WTC11 (cell line): ENCODE measurements around the gene EI24. TPM values are rescaled to one million over a fixed set of nuclear protein-coding genes. Genes with fewer than 3 reads are reported as not detected.

Experiments
- ATAC-seq: fragments of 200-7000 bp; cut with Tn5 transposase; 2 replicates; pipeline ENCODE4 v1.10.0; 2021; ENCODE audit warnings: mild to moderate bottlenecking, moderate library complexity
- CTCF ChIA-PET: fragments of 300-600 bp; sonication (Branson Sonifier 250); formaldehyde crosslinking; loops from one replicate; lab custom pipeline; 2021; ENCODE audit warnings: antibody characterized with exemption; lab: Charles Lee
- POLR2A ChIA-PET: fragments of 350-600 bp; sonication (Branson Sonifier 250); formaldehyde crosslinking; loops from one replicate; lab custom pipeline; 2021; ENCODE audit warnings: antibody characterized with exemption; lab: Charles Lee
- DNase-seq: peaks from one replicate; pipeline ENCODE4 v3.0.0; 2021; ENCODE audit warnings: low spot score
- H3K27ac Mint-ChIP-seq: 2 replicates; pipeline ENCODE4 v1.8.0; 2021; ENCODE audit warnings: mixed read lengths
- H3K27me3 Mint-ChIP-seq: 2 replicates; pipeline ENCODE4 v1.8.0; 2021; ENCODE audit warnings: low read depth, mild to moderate bottlenecking, moderate library complexity, mixed read lengths
- H3K36me3 Mint-ChIP-seq: 2 replicates; pipeline ENCODE4 v1.8.0; 2021; ENCODE audit warnings: mixed read lengths
- H3K4me1 Mint-ChIP-seq: 2 replicates; pipeline ENCODE4 v1.8.0; 2022; ENCODE audit warnings: mixed read lengths
- H3K4me3 Mint-ChIP-seq: 2 replicates; pipeline ENCODE4 v1.8.0; 2021; ENCODE audit warnings: mild to moderate bottlenecking, moderate library complexity, mixed read lengths
- H3K9me3 Mint-ChIP-seq: 2 replicates; pipeline ENCODE4 v1.8.0; 2021; ENCODE audit warnings: mixed read lengths
- AR ChIP-seq: fragments of 250-450 bp; sonication (Bioruptor Pico); IDR thresholded peaks from 2 replicates; pipeline ENCODE4 v1.9.0; 2021; ENCODE audit warnings: mild to moderate bottlenecking
- CBFB ChIP-seq: sonication (generic); formaldehyde crosslinking; IDR thresholded peaks from 2 replicates; pipeline ENCODE4 v1.8.1; 2022; ENCODE audit warnings: mild to moderate bottlenecking, low read depth, missing genetic modification reagents
- IRF1 ChIP-seq: sonication (generic); formaldehyde crosslinking; IDR thresholded peaks from 2 replicates; pipeline ENCODE4 v1.8.0; 2023; ENCODE audit warnings: missing genetic modification reagents
- KAT7 ChIP-seq: sonication (generic); formaldehyde crosslinking; IDR thresholded peaks from 2 replicates; pipeline ENCODE4 v1.8.1; 2023; ENCODE audit warnings: missing genetic modification reagents, mild to moderate bottlenecking, borderline replicate concordance
- NFYB ChIP-seq: sonication (generic); formaldehyde crosslinking; conservative IDR thresholded peaks from 2 replicates; pipeline ENCODE4 v1.8.0; 2022; ENCODE audit warnings: low read depth, missing genetic modification reagents
- OVOL2 ChIP-seq: fragments of 250-450 bp; sonication (Bioruptor Pico); IDR thresholded peaks from 2 replicates; pipeline ENCODE4 v1.9.0; 2021; ENCODE audit warnings: mild to moderate bottlenecking, borderline replicate concordance
- RORB ChIP-seq: fragments of 250-450 bp; sonication (Bioruptor Pico); IDR thresholded peaks from 2 replicates; pipeline ENCODE4 v1.9.0; 2021; ENCODE audit warnings: mild to moderate bottlenecking
- SMAD4 ChIP-seq: sonication (generic); formaldehyde crosslinking; IDR thresholded peaks from 2 replicates; pipeline ENCODE4 v1.8.0; 2022; ENCODE audit warnings: mild to moderate bottlenecking, missing genetic modification reagents
- TEAD4 ChIP-seq: sonication (generic); formaldehyde crosslinking; IDR thresholded peaks from 2 replicates; pipeline ENCODE4 v1.8.0; 2022; ENCODE audit warnings: mild to moderate bottlenecking, missing genetic modification reagents
- USF2 ChIP-seq: sonication (generic); formaldehyde crosslinking; IDR thresholded peaks from 2 replicates; pipeline ENCODE4 v1.8.1; 2023; ENCODE audit warnings: mild to moderate bottlenecking, missing genetic modification reagents, moderate library complexity
- ZNF232 ChIP-seq: sonication (generic); formaldehyde crosslinking; IDR thresholded peaks from 2 replicates; pipeline ENCODE4 v1.8.0; 2022; ENCODE audit warnings: mild to moderate bottlenecking, missing genetic modification reagents
- ZNF317 ChIP-seq: sonication (generic); formaldehyde crosslinking; IDR thresholded peaks from 2 replicates; pipeline ENCODE4 v1.8.1; 2023; ENCODE audit warnings: low read depth, mild to moderate bottlenecking, moderate library complexity, missing genetic modification reagents, borderline replicate concordance
- ZNF416 ChIP-seq: fragments of 250-450 bp; sonication (Bioruptor Pico); IDR thresholded peaks from 2 replicates; pipeline ENCODE4 v1.9.0; 2021; ENCODE audit warnings: mild to moderate bottlenecking, inconsistent platforms
- ZNF532 ChIP-seq: fragments of 250-450 bp; sonication (Bioruptor Pico); IDR thresholded peaks from 2 replicates; pipeline ENCODE4 v1.9.0; 2021; ENCODE audit warnings: mild to moderate bottlenecking, borderline replicate concordance
- total RNA-seq: library from RNA; stranded (reverse); gene quantifications from 3 replicates; pipeline ENCODE4 v1.2.3, GENCODE V29; 2021
- TF ChIP-seq, protein P1 (sequence below): fragments of 250-450 bp; sonication (Bioruptor Pico); conservative IDR thresholded peaks from 2 replicates; pipeline ENCODE4 v1.9.0; 2021; ENCODE audit warnings: mild to moderate bottlenecking
- TF ChIP-seq, protein P2 (sequence below): sonication (generic); formaldehyde crosslinking; IDR thresholded peaks from 2 replicates; pipeline ENCODE4 v1.8.0; 2023; ENCODE audit warnings: mild to moderate bottlenecking, missing genetic modification reagents
- TF ChIP-seq, protein P3 (sequence below): fragments of 250-450 bp; sonication (Bioruptor Pico); IDR thresholded peaks from 2 replicates; pipeline ENCODE4 v1.8.0; 2021; ENCODE audit warnings: mild to moderate bottlenecking
- TF ChIP-seq, protein P4 (sequence below): sonication (generic); formaldehyde crosslinking; conservative IDR thresholded peaks from 2 replicates; pipeline ENCODE4 v1.8.1; 2022; ENCODE audit warnings: mild to moderate bottlenecking, missing genetic modification reagents

Gene EI24
- total RNA-seq, 1 experiment from 2014 or later: 120 TPM

DNA sequence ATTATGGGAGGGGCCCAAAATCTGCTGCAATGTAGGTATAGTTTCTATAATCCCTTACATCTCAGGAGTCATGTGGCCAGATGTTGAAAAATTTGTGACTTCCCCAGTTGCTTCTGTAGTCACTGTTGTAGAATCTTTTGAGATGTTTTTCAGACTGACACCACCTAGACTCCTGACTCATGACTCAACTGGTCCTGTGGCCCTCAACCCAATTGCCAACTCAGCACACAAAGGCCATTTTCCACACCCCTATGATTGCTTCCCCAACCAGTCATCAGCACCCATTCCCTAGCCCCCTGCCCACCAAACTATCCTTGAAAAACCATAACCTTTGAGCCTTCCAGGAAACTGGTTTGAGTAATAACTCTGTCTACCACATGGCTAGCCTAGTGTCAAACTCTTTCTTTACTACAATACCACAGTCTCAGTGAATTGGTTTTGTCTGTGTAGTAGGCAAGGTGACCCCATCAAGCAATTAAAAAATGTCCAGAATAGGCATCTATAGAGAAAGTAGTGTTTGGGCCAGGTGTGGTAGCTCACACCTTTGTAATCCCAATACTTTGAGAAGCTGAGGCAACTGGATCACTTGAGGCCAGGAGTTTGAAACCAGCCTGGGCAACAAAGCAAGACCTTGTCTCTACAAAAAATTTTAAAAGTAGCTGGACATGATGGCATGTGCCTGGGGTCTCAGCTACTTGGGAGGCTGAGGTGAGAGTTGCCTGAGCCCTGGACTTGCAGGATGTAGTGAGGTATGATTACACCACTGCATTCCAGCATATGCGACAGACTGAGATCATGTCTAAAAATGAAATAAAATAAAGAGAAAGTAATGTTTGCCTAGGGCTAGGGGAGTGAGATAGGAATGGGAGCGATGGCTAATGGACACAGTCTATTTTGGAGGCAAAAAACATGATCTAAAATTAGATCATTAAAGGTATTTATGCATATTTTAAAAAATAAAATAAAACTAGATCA lies 49.1 kb upstream of the EI24 start:
- no peak overlapping the region for H3K4me3 Mint-ChIP-seq
- no peak overlapping the region for H3K27ac Mint-ChIP-seq
- peaks cover 15% of the 10 kb centered on the region for H3K36me3 Mint-ChIP-seq
- ChIA-PET POLR2A (no interaction called here), CTCF (no interaction called here)
- ATAC-seq (no peak), DNase-seq (no peak)
- peaks cover 25% of the 10 kb centered on the region for H3K4me1 Mint-ChIP-seq
- TF ChIP-seq IRF1 (no peak), AR (CRISPR knock-in tag) (no peak), CBFB (no peak), NFYB (no peak), USF2 (CRISPR knock-in tag) (no peak), ZNF232 (CRISPR knock-in tag) (no peak), RORB (CRISPR knock-in tag) (no peak)
- TF ChIP-seq, protein P1, sequence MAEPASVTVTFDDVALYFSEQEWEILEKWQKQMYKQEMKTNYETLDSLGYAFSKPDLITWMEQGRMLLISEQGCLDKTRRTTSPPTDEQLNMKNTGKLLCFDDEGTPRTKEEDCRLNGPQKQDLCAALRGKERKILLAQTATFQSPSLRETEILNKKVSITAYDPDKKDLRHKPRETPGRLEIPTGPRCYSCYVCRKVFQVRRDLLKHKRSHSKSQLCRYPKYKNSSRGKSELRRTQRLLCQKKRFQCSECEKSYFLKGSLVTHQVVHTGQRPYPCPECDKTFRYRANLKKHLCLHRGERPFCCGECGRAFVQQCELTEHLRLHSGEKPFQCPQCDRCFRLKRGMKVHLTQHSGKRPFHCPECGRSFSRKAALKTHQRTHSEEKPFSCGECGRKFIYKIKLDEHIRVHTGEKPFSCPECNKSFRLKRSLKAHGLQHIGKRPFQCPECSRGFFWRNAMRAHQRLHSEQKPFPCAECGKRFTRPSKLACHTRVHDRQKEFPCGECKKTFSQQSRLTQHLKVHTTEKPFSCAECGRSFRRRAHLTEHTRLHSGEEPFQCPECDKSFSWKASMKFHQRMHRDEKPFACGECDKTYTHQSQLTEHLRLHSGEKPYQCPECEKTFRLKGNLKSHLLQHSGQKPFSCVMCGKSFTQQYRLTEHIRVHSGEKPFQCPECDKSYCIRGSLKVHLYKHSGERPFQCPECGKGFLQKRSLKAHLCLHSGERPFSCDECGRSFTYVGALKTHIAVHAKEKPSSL (CRISPR knock-in tag): no peak
- TF ChIP-seq, protein P2, sequence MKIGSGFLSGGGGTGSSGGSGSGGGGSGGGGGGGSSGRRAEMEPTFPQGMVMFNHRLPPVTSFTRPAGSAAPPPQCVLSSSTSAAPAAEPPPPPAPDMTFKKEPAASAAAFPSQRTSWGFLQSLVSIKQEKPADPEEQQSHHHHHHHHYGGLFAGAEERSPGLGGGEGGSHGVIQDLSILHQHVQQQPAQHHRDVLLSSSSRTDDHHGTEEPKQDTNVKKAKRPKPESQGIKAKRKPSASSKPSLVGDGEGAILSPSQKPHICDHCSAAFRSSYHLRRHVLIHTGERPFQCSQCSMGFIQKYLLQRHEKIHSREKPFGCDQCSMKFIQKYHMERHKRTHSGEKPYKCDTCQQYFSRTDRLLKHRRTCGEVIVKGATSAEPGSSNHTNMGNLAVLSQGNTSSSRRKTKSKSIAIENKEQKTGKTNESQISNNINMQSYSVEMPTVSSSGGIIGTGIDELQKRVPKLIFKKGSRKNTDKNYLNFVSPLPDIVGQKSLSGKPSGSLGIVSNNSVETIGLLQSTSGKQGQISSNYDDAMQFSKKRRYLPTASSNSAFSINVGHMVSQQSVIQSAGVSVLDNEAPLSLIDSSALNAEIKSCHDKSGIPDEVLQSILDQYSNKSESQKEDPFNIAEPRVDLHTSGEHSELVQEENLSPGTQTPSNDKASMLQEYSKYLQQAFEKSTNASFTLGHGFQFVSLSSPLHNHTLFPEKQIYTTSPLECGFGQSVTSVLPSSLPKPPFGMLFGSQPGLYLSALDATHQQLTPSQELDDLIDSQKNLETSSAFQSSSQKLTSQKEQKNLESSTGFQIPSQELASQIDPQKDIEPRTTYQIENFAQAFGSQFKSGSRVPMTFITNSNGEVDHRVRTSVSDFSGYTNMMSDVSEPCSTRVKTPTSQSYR (CRISPR knock-in tag): no peak
- H3K9me3 Mint-ChIP-seq: peaks cover 22% of the 10 kb centered on the region
- H3K27me3 Mint-ChIP-seq: no peaks in the 10 kb centered on the region

GRCh38 chr11:125525303-125525702 lies 44.0 kb upstream of the EI24 start:
- Mint-ChIP-seq H3K4me1 (peaks cover 13% of the 10 kb centered on the region), H3K27me3 (no peaks in the 10 kb centered on the region), H3K9me3 (peaks cover 19% of the 10 kb centered on the region), H3K27ac (no peak overlapping the region), H3K36me3 (peaks cover 11% of the 10 kb centered on the region), H3K4me3 (no peak overlapping the region)
- ATAC-seq: no peak
- no peak for DNase-seq
- ChIA-PET CTCF (no interaction called here), POLR2A (no interaction called here)
- TF ChIP-seq TEAD4 (CRISPR knock-in tag) (no peak), SMAD4 (CRISPR knock-in tag) (no peak), NFYB (no peak), ZNF317 (CRISPR knock-in tag) (no peak), ZNF416 (no peak), ZNF532 (CRISPR knock-in tag) (no peak), KAT7 (CRISPR knock-in tag) (no peak), OVOL2 (CRISPR knock-in tag) (no peak), CBFB (no peak)
- TF ChIP-seq, protein P3, sequence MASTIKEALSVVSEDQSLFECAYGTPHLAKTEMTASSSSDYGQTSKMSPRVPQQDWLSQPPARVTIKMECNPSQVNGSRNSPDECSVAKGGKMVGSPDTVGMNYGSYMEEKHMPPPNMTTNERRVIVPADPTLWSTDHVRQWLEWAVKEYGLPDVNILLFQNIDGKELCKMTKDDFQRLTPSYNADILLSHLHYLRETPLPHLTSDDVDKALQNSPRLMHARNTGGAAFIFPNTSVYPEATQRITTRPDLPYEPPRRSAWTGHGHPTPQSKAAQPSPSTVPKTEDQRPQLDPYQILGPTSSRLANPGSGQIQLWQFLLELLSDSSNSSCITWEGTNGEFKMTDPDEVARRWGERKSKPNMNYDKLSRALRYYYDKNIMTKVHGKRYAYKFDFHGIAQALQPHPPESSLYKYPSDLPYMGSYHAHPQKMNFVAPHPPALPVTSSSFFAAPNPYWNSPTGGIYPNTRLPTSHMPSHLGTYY: no peak
- TF ChIP-seq, protein P4, sequence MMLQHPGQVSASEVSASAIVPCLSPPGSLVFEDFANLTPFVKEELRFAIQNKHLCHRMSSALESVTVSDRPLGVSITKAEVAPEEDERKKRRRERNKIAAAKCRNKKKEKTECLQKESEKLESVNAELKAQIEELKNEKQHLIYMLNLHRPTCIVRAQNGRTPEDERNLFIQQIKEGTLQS (CRISPR knock-in tag): no peak
